Measurements from ENCODE around the gene ARMH1.

GRCh38 chr1:44739307-44740178 is 65.0 kb downstream of the ARMH1 start, which contains the start of gene KIF2C:
- no peak for TF ChIP-seq REST (IDR thresholded peaks at IDR 0.05; ENCODE audit: low read depth)
- TF ChIP-seq CEBPB (IDR thresholded peaks at IDR 0.05): no peak
- peak; percentile 99 for TF ChIP-seq FOXM1 (IDR thresholded peaks at IDR 0.05; ENCODE audit: borderline replicate concordance, low read depth)
- peak; percentile 58; the same call in 1 of the 2 replicates for TF ChIP-seq YY1 (IDR thresholded peaks at IDR 0.05; ENCODE audit: low read depth)
- TF ChIP-seq TAF1 (IDR thresholded peaks at IDR 0.05; ENCODE audit: low read depth): no peak; the same call in none of the 2 replicates
